NOMO-1 treated with DMSO at 0.1 percent for 48 hours (cell line): ENCODE data around the gene RENBP.

ENCODE experiments used
- DNase-seq: peaks from one replicate; lab custom pipeline; 2025; ENCODE audit not compliant: unreplicated experiment; lab: John Stamatoyannopoulos, UW

RENBP gene

GRCh38 chrX:153900831-153901752, 43.4 kb downstream of the RENBP start:
- DNase-seq, result peak; percentile 84

- no peak for DNase-seq
These were observed 46.5 kb downstream of the RENBP start for GRCh38 chrX:153897899-153898298.

- DNase-seq, result no peak
These were observed 55.3 kb downstream of the RENBP start for GRCh38 chrX:153889123-153889522.

- no peak for DNase-seq
These were observed 56.1 kb downstream of the RENBP start for GRCh38 chrX:153888344-153888743.

- DNase-seq, result no peak
These were observed 57.1 kb downstream of the RENBP start for GRCh38 chrX:153887385-153887784.

- no peak for DNase-seq
These were observed 57.5 kb downstream of the RENBP start for GRCh38 chrX:153886915-153887314.

- DNase-seq, result no peak
These were observed 58.2 kb downstream of the RENBP start, which contains the start of gene L1CAM for GRCh38 chrX:153885968-153886903. L1CAM (minus strand) TSS chrX:153886173; CDS start chrX:153875836, 10,337 bp downstream.
